Activated CD8-positive, alpha-beta memory T cell treated with anti-CD3 and anti-CD28 coated beads for 24 hours (primary cell): ENCODE results near the gene FCAR.
"Not testable (repeated sequence)": the region's sequence is repeated elsewhere in the genome, so short reads cannot be mapped to it uniquely, and the experiment has no call there.

Experiments used
- DNase-seq: peaks from one replicate; pipeline ENCODE4 v3.0.0-alpha.2; 2020

The FCAR gene

GRCh38 chr19:54896036-54896435 is 22.0 kb downstream of the FCAR start:
- no peak for DNase-seq

DNA sequence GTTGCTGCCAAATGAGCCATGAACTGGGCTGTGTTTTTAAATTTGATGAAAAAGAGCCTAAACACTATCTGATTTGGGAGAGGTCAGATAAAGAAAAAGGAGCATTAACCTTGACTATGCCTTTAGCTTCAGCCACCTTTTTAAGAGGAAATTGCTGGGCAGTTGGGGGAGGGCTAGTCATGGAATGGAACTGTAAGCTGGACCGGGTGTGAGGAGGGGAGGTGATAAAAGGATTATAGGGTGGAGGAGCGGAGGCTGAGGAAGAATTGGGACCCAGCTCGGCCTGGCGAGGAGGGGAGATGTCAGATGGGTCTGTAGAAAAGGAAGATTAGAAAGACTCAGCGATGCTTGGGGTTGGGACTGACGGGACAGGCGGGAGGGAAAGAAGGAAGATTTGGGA is 24.6 kb downstream of the FCAR start:
- not testable (repeated sequence) for DNase-seq

- DNase-seq, result not testable (repeated sequence)
Observed at GRCh38 chr19:54899646-54900045, 25.6 kb downstream of the FCAR start.

DNA sequence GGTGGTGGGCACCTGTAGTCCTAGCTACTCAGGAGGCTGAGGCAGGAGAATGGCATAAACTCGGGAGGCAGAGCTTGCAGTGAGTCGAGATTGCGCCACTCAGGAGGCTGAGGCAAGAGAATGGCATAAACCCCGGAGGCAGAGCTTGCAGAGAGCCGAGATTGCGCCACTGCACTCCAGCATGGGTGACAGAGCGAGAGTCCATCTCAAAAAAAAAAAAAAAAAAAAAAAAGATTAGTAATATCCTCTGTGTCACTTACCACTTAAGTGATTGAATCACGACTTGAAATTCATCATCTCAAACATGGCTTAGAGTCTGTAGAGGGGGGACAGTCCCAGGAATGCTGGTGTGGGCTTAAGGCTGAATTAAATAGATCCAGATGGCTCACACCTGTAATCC is 27.1 kb downstream of the FCAR start:
- not testable (repeated sequence) for DNase-seq

DNA sequence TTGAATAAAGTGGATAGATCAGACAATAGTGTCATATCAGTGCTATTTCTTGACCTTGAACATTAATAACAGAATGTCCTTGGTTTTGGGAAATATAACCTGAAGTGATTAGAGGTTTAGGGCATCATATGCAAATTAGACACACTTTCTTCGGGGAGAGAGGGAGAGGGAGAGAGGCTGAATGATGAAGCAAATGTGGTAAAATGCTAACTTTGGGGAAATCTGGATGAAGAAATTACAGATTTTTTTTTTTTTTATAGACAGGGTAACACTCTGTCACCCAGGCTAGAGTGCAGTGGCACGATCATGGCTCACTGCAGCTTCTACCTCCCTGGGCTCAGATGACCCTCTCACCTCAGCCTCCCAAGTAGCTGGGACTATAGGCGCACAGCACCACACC is 28.0 kb downstream of the FCAR start:
- DNase-seq, result no peak

DNA sequence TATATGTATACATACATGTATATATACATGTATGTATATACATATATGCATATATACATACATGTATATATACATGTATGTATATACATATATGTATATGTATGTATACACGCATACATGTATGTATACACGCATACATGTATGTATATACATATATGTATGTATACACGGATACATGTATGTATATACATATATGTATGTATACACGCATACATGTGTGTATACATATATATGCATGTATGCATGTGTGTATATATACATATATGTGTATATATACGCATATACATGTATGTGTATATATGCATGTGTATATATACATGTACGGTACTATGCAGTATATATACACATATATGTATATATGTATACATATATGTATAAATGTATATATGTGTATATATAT is 29.3 kb downstream of the FCAR start:
- DNase-seq, result no peak

GRCh38 chr19:54904261-54904660 is 30.2 kb downstream of the FCAR start:
- not testable (repeated sequence) for DNase-seq

DNA sequence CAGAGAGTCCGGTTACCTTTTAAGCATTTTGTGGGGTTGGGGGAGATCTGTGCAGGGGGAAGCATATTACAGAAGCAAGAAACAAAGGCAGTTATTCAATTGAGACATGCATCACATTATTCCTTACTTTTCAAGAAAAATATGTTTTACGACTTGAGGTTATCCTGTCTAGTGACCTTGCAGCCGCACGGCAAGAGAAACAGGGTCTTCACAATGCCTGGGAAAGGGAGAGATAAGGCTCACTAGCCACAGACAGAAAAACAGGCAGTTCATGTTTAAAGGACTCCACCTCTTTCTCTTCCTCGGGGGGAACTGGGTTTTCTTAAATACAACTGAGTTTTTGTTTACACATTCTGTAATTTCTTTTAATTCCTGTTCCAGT is 31.4 kb downstream of the FCAR start:
- no peak for DNase-seq

- DNase-seq, result no peak
Observed at GRCh38 chr19:54905803-54906511, 31.9 kb downstream of the FCAR start, which contains the start of gene NCR1. NCR1 (plus strand) TSS chr19:54906148; CDS start chr19:54906188, 40 bp downstream.

DNA sequence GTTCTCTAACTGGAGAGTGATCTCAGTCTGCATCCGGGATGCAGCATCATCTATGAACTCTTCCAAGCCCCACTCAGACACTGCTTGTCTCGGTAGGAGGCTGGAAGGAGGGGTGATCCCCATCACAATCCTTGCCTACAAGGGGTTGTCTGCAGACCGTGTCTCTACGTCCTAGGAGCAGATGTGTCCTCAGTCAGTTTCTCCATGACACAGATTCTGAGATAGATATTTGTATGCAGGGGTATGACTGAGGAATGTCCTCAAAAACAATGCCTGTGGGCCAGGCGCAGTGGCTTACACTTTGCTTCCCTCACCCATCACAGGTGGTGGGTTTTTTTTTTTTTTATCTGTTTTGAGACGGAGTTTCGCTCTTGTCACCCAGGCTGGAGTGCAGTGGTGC is 32.8 kb downstream of the FCAR start:
- DNase-seq, result no peak

DNA sequence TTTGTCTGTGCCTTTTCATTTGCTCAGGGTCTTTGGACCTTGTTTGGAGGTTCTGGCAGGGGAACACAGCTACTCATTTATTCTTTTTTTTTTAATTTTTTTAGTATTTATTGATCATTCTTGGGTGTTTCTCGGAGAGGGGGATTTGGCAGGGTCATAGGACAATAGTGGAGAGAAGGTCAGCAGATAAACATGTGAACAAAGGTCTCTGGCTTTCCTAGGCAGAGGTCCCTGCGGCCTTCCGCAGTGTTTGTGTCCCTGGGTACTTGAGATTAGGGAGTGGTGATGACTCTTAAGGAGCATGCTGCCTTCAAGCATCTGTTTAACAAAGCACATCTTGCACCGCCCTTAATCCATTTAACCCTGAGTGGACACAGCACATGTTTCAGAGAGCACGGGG is 33.9 kb downstream of the FCAR start:
- not testable (repeated sequence) for DNase-seq

DNA sequence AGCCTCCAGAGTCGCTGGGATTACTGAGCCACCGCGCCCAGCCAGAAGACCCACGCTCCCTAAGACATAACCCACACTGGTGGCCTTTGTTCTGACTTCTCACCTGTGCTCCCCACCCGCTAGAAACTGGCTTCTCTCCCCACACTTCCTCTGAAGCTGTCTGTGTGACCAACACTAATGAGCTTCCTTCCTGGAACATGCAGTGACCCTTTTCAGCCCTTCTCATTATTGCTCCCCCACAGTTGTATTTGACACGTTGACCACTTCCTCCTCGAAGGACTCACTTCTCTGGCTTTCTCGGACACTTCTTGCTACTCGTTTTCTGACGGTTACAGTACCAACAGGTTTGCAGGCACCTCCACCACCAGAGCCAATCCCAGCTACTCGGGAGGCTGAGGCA is 42.8 kb downstream of the FCAR start:
- DNase-seq, result no peak

DNA sequence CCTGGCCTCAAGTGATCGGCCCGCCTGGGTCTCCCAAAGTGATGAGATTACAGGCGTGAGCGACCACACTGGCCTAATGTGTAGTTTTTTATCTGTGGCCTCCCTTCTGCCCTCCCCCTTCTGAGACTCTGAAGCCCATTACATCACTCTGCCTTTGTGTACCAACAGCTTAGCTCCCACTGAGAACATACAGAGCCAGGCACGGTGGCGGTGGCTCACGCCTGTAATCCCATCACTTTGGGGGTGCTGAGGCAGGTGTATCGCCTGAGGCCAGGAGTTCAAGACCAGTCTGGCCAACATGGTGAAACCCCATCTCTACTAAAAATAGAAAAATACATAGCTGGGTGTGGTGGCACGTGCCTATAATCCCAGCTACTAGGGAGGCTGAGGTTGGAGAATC is 44.5 kb downstream of the FCAR start:
- DNase-seq, result no peak

GRCh38 chr19:54919646-54920563 is 45.9 kb downstream of the FCAR start:
- not testable (repeated sequence) for DNase-seq

DNA sequence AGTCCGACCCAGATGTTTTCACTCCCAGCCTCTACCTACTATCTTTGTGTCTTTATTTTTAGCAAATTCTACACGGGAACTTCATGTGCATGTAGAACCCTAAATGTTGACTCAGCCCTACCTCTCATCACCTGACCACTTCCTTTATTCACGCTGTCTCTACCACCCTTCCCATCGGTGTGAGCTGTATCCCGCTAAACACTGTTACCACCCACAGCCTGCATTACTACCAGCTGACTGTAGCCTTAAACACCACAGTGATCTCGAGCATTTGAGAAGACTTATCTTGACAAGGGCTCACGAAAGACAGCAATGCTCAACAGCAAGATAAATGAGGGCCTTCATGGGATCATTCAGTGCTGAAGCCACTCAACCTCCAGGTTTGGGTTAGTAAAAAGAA is 47.0 kb downstream of the FCAR start:
- no peak for DNase-seq

GRCh38 chr19:54923276-54923675 is 49.2 kb downstream of the FCAR start:
- no peak for DNase-seq

- no peak for DNase-seq
Observed at GRCh38 chr19:54928299-54928698, 54.3 kb downstream of the FCAR start.

DNA sequence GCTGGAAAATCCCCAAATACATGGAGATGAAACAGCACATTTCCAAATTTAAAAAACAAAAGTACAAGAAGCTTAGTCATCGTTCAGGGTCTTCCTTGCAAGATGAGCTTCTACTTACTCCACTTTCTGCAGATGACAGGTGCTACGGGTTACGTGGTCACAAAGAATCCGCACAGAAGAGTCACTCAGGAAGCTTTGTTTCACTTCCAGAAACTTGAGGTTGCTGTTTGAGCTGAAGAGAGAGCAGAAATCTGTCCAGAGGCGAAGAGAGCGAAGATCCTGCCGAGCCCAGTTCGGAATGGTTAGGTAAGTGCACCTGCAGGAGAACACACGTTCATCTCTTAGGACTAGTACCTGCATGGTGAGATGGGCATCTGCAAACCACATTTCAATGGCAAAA is 63.9 kb downstream of the FCAR start:
- DNase-seq, result no peak

DNA sequence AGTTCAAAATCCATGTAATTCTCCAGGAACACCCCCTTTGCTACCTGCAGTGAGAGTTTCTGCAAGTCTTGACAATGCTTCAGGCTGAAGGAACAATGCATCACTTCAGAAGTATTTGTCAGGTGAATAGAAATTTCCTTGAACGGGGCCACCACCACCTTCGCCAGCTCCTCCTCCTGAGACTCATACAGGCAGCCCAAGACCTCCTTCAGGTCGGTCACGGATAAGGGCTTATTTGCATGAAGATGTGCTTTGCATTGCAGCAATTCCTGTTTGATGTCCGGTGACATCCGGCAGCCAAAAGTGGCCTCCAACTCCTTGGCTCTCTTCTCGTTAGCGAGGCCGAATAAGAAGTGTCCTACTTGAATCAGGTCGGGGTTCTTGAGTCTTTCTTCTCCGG is 64.9 kb downstream of the FCAR start:
- no peak for DNase-seq

- DNase-seq, result not testable (repeated sequence)
Observed at GRCh38 chr19:54939538-54939937, 65.5 kb downstream of the FCAR start.
